Mammary microvascular endothelial cell (primary cell): ENCODE measurements around the gene SPACA6. TPM values are rescaled to one million over a fixed set of nuclear protein-coding genes. Genes with fewer than 3 reads are reported as not detected.

Source experiments
- total RNA-seq: library from RNA; depleted of rRNA; stranded (reverse); fragments of >200 nt; gene quantifications from 2 replicates; pipeline ENCODE4 v1.2.3, GENCODE V29; 2015

The SPACA6 gene
- total RNA-seq: 5.5 and 10.5 TPM in 2 replicates

GRCh38 chr19:51693260-51693659 is at the start of gene SPACA6:
TSS of gene SPACA6 (plus strand) at chr19:51693330. CDS start at chr19:51693527, 197 bp downstream.

GRCh38 chr19:51646730-51647129 is 46.4 kb upstream of the SPACA6 start, which contains the start of gene SIGLEC14:
TSS of gene SIGLEC14 (minus strand) at chr19:51646825. CDS start at chr19:51646759, 66 bp downstream.

GRCh38 chr19:51751655-51752054 is 58.5 kb downstream of the SPACA6 start, which contains the start of gene FPR1:
TSS of gene FPR1 (minus strand) at chr19:51751878. CDS start at chr19:51746994, 4,884 bp downstream.

Other genes starting within 250 kb of the SPACA6 start
- not detected in 2 replicates for gene SIGLEC8, start 234.9 kb upstream of the SPACA6 start, total RNA-seq
- not detected in 2 replicates for gene CEACAM18, start 214.8 kb upstream of the SPACA6 start, total RNA-seq
- not detected in 2 replicates for gene SIGLEC12, start 191.5 kb upstream of the SPACA6 start, total RNA-seq
- gene SIGLEC6, start 161.7 kb upstream of the SPACA6 start, total RNA-seq: not detected in 2 replicates
- 5.2 TPM in 2 replicates for gene ZNF175, start 122.0 kb upstream of the SPACA6 start, total RNA-seq
- 0.27 and 0.69 TPM in 2 replicates for gene SIGLEC5, start 62.9 kb upstream of the SPACA6 start, total RNA-seq
- 0.15 and 0.27 TPM in 2 replicates for gene SIGLEC14, start 46.5 kb upstream of the SPACA6 start, total RNA-seq
- not detected in 2 replicates for gene HAS1, start 30.7 kb downstream of the SPACA6 start, total RNA-seq
- gene FPR1, start 58.5 kb downstream of the SPACA6 start, total RNA-seq: not detected in 2 replicates
- not detected in 2 replicates for gene FPR2, start 67.8 kb downstream of the SPACA6 start, total RNA-seq
- gene FPR3, start 101.8 kb downstream of the SPACA6 start, total RNA-seq: not detected in 2 replicates
- 0.87 and 1.3 TPM in 2 replicates for gene ZNF577, start 194.6 kb downstream of the SPACA6 start, total RNA-seq
- gene ZNF649, start 211.7 kb downstream of the SPACA6 start, total RNA-seq: 4.3 and 4.5 TPM in 2 replicates
- gene ZNF613, start 234.1 kb downstream of the SPACA6 start, total RNA-seq: 3.1 TPM in 2 replicates